ENCODE measurements around the gene MAP3K15.

GRCh38 chrX:19535476-19535875 is 20.2 kb upstream of the MAP3K15 start:
- TF ChIP-seq CTCF (IDR thresholded peaks at IDR 0.05) (peak; percentile 62), FOXM1 (IDR thresholded peaks at IDR 0.05; ENCODE audit: low read depth) (no peak), POLR2AphosphoS5 (IDR thresholded peaks at IDR 0.05; ENCODE audit: low read depth, low read length) (no peak), ELF1 (IDR thresholded peaks at IDR 0.05) (no peak), NRF1 (IDR thresholded peaks at IDR 0.05; ENCODE audit: low read depth, low read length) (no peak), CHD2 (IDR thresholded peaks at IDR 0.05; ENCODE audit: low read length, partially characterized antibody) (no peak), USF1 (IDR thresholded peaks at IDR 0.05; ENCODE audit: borderline replicate concordance, low read depth) (no peak), TAF1 (IDR thresholded peaks at IDR 0.05; ENCODE audit: borderline replicate concordance, low read depth, low read length) (no peak), EZH2phosphoT487 (IDR thresholded peaks at IDR 0.05; ENCODE audit: borderline replicate concordance, low read depth) (no peak), FOXJ3 (CRISPR knock-in tag; IDR thresholded peaks at IDR 0.05) (no peak), REST (IDR thresholded peaks at IDR 0.05; ENCODE audit: low read depth, low read length) (no peak), RAD21 (IDR thresholded peaks at IDR 0.05; ENCODE audit: low read length) (peak; percentile 61)
